GM21528 (cell line): ENCODE measurements around the gene PCSK6.
"Not testable (repeated sequence)": the region's sequence is repeated elsewhere in the genome, so short reads cannot be mapped to it uniquely, and the experiment has no call there.

Experiments
- ATAC-seq: cut with Tn5 transposase; IDR thresholded peaks from one replicate; pipeline ENCODE4 v1.9.1; 2021; ENCODE audit warnings: mild to moderate bottlenecking, moderate library complexity; ENCODE audit not compliant: unreplicated experiment, low FRiP score

Gene PCSK6

GRCh38 chr15:101387574-101387973, 101.9 kb downstream of the PCSK6 start:
- no peak for ATAC-seq

- ATAC-seq = no peak
Measured at GRCh38 chr15:101386967-101387366, 102.5 kb downstream of the PCSK6 start.

- no peak for ATAC-seq
Measured at GRCh38 chr15:101386006-101386405, 103.5 kb downstream of the PCSK6 start.

- ATAC-seq = no peak
Measured at GRCh38 chr15:101384276-101384675, 105.2 kb downstream of the PCSK6 start.

- no peak for ATAC-seq
Measured at GRCh38 chr15:101382544-101382943, 107.0 kb downstream of the PCSK6 start.

GRCh38 chr15:101381671-101382212, 107.8 kb downstream of the PCSK6 start:
- ATAC-seq = no peak

GRCh38 chr15:101380146-101380545, 109.4 kb downstream of the PCSK6 start:
- no peak for ATAC-seq

- no peak for ATAC-seq
Measured at GRCh38 chr15:101379647-101380046, 109.9 kb downstream of the PCSK6 start.

GRCh38 chr15:101378879-101379278, 110.6 kb downstream of the PCSK6 start:
- ATAC-seq = no peak

GRCh38 chr15:101378171-101378755, 111.2 kb downstream of the PCSK6 start:
- no peak for ATAC-seq

GRCh38 chr15:101376615-101377395, 112.7 kb downstream of the PCSK6 start:
- no peak for ATAC-seq

- not testable (repeated sequence) for ATAC-seq
Measured at GRCh38 chr15:101375006-101375405, 114.5 kb downstream of the PCSK6 start.

GRCh38 chr15:101374326-101374725, 115.2 kb downstream of the PCSK6 start:
- no peak for ATAC-seq

- ATAC-seq = no peak
Measured at GRCh38 chr15:101373577-101373976, 115.9 kb downstream of the PCSK6 start.

GRCh38 chr15:101372960-101373525, 116.5 kb downstream of the PCSK6 start:
- ATAC-seq = no peak

GRCh38 chr15:101372149-101372577, 117.3 kb downstream of the PCSK6 start:
- no peak for ATAC-seq

- no peak for ATAC-seq
Measured at GRCh38 chr15:101371519-101371918, 118.0 kb downstream of the PCSK6 start.

GRCh38 chr15:101371081-101371480, 118.4 kb downstream of the PCSK6 start:
- ATAC-seq = no peak

- no peak for ATAC-seq
Measured at GRCh38 chr15:101370330-101371024, 119.0 kb downstream of the PCSK6 start.

GRCh38 chr15:101369676-101370075, 119.8 kb downstream of the PCSK6 start:
- no peak for ATAC-seq
